Activated B cell treated with CpG ODN at 0.5 μM for 24 hours (primary cell): ENCODE data around the gene PTCH1. TPM values are rescaled to one million over a fixed set of nuclear protein-coding genes. Genes with fewer than 3 reads are reported as not detected.

Experiments used
- ATAC-seq: fragments of 200-7000 bp; cut with Tn5 transposase; one replicate; pipeline ENCODE4 v1.10.0; 2021; ENCODE audit warnings: low read depth, mild to moderate bottlenecking, moderate library complexity
- CTCF ChIA-PET: fragments of 350-600 bp; sonication (Branson Sonifier 250); formaldehyde crosslinking; loops from one replicate; lab custom pipeline; 2021; ENCODE audit warnings: antibody characterized with exemption; lab: Charles Lee
- POLR2A ChIA-PET: fragments of 350-600 bp; sonication (Branson Sonifier 250); formaldehyde crosslinking; loops from one replicate; lab custom pipeline; 2021; ENCODE audit warnings: antibody characterized with exemption; lab: Charles Lee
- DNase-seq: peaks from one replicate; pipeline ENCODE4 v3.0.0; 2022
- H3K27ac Mint-ChIP-seq: one replicate; pipeline ENCODE4 v1.8.0; 2020; ENCODE audit warnings: mixed read lengths
- H3K27me3 Mint-ChIP-seq: one replicate; pipeline ENCODE4 v1.8.0; 2021; ENCODE audit warnings: mixed read lengths
- H3K36me3 Mint-ChIP-seq: one replicate; pipeline ENCODE4 v1.8.0; 2021; ENCODE audit warnings: low read depth, mixed read lengths
- H3K4me1 Mint-ChIP-seq: one replicate; pipeline ENCODE4 v1.8.0; 2021; ENCODE audit warnings: mixed read lengths
- H3K4me3 Mint-ChIP-seq: one replicate; pipeline ENCODE4 v1.8.0; 2020; ENCODE audit warnings: mild to moderate bottlenecking, mixed read lengths
- H3K9me3 Mint-ChIP-seq: one replicate; pipeline ENCODE4 v1.8.0; 2020; ENCODE audit warnings: mixed read lengths
- intact Hi-C: fragments of 100-400 bp; cut with micrococcal nuclease; formaldehyde crosslinking; loops from one replicate; pipeline ENCODE4 v1.15.1; 2024
- total RNA-seq: library from RNA; stranded (reverse); gene quantifications from 2 replicates; pipeline ENCODE4 v1.2.3, GENCODE V29; 2022
- TF ChIP-seq, protein P1 (sequence below): fragments of 200-600 bp; IDR thresholded peaks from one replicate; pipeline ENCODE4 v1.8.0; 2022; ENCODE audit warnings: antibody characterized with exemption, mild to moderate bottlenecking

PTCH1 gene
- total RNA-seq, 1 donor from 2014 or later, result 8.6 TPM

DNA sequence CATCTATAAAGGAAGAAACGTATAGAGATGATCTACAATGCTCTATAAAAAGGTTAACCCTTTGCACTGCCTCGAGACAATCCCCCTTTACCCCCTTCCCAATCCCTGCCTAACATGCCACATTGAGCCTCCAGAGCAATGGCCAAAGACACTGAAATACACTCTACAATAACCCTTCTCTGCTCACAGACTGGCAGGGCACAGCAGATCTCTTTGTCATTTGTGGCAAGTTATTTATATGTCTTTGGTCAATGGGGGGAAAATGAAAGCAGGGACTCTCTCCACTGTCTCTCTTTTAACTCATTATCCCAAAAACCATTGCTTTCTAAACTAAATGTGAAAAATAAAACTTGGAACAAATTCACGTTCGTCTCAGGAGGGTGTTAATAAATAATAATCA lies 51.7 kb downstream of the PTCH1 start:
- ATAC-seq, result no peak
- Mint-ChIP-seq H3K4me3 (no peak overlapping the region), H3K27ac (no peak overlapping the region), H3K4me1 (peaks cover 25% of the 10 kb centered on the region), H3K9me3 (no peaks in the 10 kb centered on the region), H3K27me3 (peaks cover 45% of the 10 kb centered on the region), H3K36me3 (peaks cover 12% of the 10 kb centered on the region)
- intact Hi-C loops, result no loop called here
- TF ChIP-seq, protein P1, sequence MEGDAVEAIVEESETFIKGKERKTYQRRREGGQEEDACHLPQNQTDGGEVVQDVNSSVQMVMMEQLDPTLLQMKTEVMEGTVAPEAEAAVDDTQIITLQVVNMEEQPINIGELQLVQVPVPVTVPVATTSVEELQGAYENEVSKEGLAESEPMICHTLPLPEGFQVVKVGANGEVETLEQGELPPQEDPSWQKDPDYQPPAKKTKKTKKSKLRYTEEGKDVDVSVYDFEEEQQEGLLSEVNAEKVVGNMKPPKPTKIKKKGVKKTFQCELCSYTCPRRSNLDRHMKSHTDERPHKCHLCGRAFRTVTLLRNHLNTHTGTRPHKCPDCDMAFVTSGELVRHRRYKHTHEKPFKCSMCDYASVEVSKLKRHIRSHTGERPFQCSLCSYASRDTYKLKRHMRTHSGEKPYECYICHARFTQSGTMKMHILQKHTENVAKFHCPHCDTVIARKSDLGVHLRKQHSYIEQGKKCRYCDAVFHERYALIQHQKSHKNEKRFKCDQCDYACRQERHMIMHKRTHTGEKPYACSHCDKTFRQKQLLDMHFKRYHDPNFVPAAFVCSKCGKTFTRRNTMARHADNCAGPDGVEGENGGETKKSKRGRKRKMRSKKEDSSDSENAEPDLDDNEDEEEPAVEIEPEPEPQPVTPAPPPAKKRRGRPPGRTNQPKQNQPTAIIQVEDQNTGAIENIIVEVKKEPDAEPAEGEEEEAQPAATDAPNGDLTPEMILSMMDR, result no peak
- no peak for DNase-seq
- ChIA-PET POLR2A (no interaction called here), CTCF (no interaction called here)

DNA sequence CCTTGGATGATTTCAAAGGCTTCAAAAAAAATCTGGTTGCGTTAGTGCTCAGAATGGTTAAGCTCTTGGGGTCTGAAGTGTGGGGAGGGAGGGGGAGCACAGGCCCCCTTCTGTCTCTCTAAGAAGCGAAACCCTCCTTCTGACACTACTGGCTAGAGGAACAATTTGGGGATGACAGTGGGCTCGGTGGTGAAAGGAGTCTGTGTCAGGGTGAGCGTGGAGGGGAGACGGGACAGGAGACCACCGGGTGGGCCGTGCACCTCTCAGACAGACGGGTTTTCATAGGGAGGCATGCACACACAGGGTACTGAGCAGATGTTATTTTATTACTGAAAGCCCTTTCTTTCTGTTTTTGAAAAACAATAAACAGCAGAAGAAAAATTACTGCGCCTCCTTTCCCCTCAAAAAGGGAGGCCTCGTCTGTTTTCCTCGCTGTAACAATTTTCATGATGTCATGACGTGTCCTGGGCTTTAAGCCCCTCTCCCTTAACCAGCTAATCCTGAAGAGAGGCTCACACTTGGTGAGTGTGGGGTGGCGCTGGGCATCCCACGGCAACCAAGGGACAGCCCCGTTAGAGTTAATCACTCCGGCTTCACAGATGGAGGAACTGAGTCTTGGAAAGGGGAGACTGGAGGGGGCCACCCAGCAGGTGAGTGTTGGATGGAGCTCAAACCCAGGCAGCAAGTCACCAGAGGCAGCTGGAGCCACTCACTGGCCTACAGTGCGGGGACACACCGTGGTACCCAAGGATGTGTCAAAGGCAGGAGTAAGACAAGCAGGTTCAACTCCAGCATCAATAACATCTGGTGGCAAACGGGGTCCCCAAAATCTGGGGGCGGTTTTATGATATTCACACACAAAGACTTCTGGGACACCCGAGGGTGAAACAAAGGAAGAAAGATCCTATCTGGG lies 53.4 kb downstream of the PTCH1 start:
- Mint-ChIP-seq H3K36me3 (peaks cover 6% of the 10 kb centered on the region), H3K4me3 (peak overlapping the region; percentile 79), H3K27ac (no peak overlapping the region), H3K9me3 (no peaks in the 10 kb centered on the region), H3K27me3 (peaks cover 33% of the 10 kb centered on the region), H3K4me1 (peaks cover 25% of the 10 kb centered on the region)
- POLR2A ChIA-PET, result interaction anchor here (0.6 to 1.7 kb wide), 4 partner anchors 31 to 413 kb away, joined by 3 to 7 read pairs (median 6); partner anchors contain the start of gene PTCH1
- DNase-seq (no peak), ATAC-seq (no peak)
- TF ChIP-seq, protein P1, result no peak
- CTCF ChIA-PET, result interaction anchor here (0.9 kb wide), 1 partner anchor 47 kb away, joined by 3 read pairs; no protein-coding TSS in a partner anchor
- intact Hi-C loops, result no loop called here

DNA sequence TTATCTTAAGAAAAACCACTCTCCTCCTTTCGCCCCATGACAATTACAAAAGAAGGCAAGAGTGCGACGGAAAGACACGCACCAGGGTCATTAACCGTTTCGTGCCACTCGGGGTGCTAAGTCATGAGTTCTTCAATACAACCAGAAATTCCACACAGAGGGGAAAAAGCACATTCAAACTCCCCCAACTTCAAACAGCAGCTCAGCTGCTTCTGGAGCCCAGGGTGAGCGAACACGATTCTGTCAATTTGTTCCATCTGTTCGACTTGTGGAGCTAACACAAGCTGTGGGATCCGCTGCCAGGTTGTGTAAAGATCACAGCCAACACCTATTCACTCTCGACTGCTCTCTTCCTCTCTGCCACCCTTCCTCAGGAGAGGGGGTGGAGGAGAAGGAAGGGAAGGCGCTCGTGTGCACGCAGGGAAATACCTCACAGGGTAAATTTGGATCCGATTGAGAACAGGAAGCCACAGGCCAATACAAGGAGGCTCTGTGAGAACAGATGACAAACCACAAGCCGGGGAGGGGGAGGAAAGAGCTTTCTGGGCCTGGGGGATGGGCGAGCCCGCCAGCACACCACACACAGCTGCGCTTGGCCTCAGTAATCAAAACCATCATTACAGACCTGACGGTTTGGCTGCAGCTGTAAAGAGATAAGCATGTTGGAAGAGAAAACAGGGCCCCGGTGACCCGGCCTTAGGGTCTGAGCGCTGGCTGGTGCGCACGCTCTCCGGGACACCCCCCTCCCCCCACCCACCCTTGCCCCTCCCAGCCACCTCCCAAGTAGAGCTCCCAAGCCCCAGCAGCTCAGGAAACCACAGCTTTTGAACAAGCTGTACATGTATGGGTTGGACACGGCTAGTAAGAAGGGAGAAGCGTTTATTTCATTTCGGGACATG lies 54.3 kb downstream of the PTCH1 start:
- H3K27me3 Mint-ChIP-seq, result peaks cover 33% of the 10 kb centered on the region
- H3K4me1 Mint-ChIP-seq, result peaks cover 25% of the 10 kb centered on the region
- H3K9me3 Mint-ChIP-seq, result no peaks in the 10 kb centered on the region
- intact Hi-C loops, result loop anchor here (1.0 kb wide), 2 partner anchors 32 to 44 kb away; no protein-coding TSS in a partner anchor
- CTCF ChIA-PET, result interaction anchor here (0.6 to 0.9 kb wide), 2 partner anchors 48 to 595 kb away, joined by 3 read pairs; no protein-coding TSS in a partner anchor
- POLR2A ChIA-PET, result interaction anchor here (0.6 to 1.7 kb wide), 4 partner anchors 32 to 414 kb away, joined by 3 to 7 read pairs (median 6); partner anchors contain the start of gene PTCH1
- ATAC-seq (peak; percentile 95), DNase-seq (peak; percentile 47)
- H3K27ac Mint-ChIP-seq, result peak overlapping the region; percentile 43
- H3K36me3 Mint-ChIP-seq, result peaks cover 8% of the 10 kb centered on the region
- peak overlapping the region; percentile 79 for H3K4me3 Mint-ChIP-seq
- TF ChIP-seq, protein P1, result no peak

DNA sequence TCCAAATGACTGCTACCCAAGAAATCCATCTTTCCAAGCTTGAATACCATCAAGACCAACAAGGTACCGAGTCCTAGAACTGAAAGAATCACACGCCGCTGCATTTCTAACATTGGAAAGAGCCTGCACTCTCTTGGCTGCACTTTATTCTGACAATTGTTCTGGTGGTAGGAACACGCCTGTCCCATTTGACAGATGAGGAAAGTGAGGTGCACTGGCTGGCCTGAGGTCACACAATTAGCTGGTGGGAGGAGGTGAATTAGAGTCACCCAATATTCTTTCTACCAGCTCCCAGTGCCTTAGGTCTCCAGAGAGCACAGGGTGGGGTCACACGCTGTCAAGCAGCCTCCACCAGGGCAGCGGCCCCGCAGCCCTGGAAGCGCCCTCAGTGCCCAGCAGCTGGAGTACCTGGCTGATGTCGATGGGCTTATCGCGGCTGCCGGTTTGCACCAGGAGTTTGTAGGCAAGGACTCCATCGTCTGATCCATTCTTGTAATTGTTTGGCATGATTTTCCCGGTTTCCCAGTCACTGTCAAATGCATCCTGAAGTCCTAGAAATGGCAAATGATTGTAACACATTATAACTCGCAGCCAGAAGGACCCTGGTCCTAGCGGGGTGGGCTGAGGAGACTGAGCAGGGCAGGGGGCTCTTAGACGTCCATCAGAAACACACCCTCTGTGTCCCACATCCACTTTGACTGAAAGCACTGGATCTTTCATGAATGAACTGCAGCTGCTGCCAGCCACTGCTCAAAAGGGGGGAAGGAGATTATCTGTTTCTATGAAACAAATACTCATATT lies 55.1 kb downstream of the PTCH1 start:
- intact Hi-C loops, result loop anchor here (1.0 kb wide), 2 partner anchors 33 to 45 kb away; no protein-coding TSS in a partner anchor
- Mint-ChIP-seq H3K27ac (no peak overlapping the region), H3K36me3 (peaks cover 11% of the 10 kb centered on the region), H3K4me3 (peak overlapping the region; percentile 79), H3K27me3 (peaks cover 31% of the 10 kb centered on the region), H3K4me1 (peaks cover 25% of the 10 kb centered on the region), H3K9me3 (no peaks in the 10 kb centered on the region)
- DNase-seq, result no peak
- POLR2A ChIA-PET, result interaction anchor here (1.4 to 1.7 kb wide), 2 partner anchors 33 to 45 kb away, joined by 5 to 7 read pairs; no protein-coding TSS in a partner anchor
- CTCF ChIA-PET, result interaction anchor here (0.6 kb wide), 1 partner anchor 595 kb away, joined by 3 read pairs; no protein-coding TSS in a partner anchor
- TF ChIP-seq, protein P1, result no peak
- no peak for ATAC-seq
